ENCODE results near the gene VAV3. TPM values are rescaled to one million over a fixed set of nuclear protein-coding genes. Genes with fewer than 3 reads are reported as not detected.

VAV3 gene
- total and polyA plus RNA-seq, 2 experiments from 2014 or later: under 0.01 to 0.24 TPM

- DNase-seq: no peak
- 89 to 91% methylated on average over 3 of the region's 3 CpGs for WGBS, 2 experiments (ENCODE audit: low coverage in 1 of 2, low lambda C conversion rate in 2 of 2, missing lambda C conversion rate in 2 of 2)
- H3K9ac ChIP-seq: no peak overlapping the region
Measured at GRCh38 chr1:107926436-107927080, 38.4 kb downstream of the VAV3 start.

GRCh38 chr1:107925565-107925964, 39.4 kb downstream of the VAV3 start:
- Histone ChIP-seq H2AFZ (no peak overlapping the region), H3K27me3 (replicated peaks; ENCODE audit: insufficient read depth) (no peaks in the 10 kb centered on the region), H4K20me1 (ENCODE audit: insufficient read depth) (no peaks in the 10 kb centered on the region), H3F3A (ENCODE audit: insufficient read depth) (no peaks in the 10 kb centered on the region), H3K9me3 (ENCODE audit: low read depth) (no peaks in the 10 kb centered on the region), H3K36me3 (ENCODE audit: low read depth) (no peaks in the 10 kb centered on the region), H3K27ac (no peak overlapping the region), H3K79me2 (ENCODE audit: insufficient read depth) (no peaks in the 10 kb centered on the region), H3K4me1 (ENCODE audit: insufficient read depth) (no peaks in the 10 kb centered on the region), H3K4me3 (no peak overlapping the region), H3K9ac (no peak overlapping the region), H3K4me2 (ENCODE audit: unreplicated experiment) (no peak overlapping the region), H3K9me2 (ENCODE audit: insufficient read depth) (no peaks in the 10 kb centered on the region)
- no peak for DNase-seq
- 91% methylated on average over 1 of the region's 1 CpG for WGBS, 2 experiments (ENCODE audit: low coverage in 1 of 2, low lambda C conversion rate in 2 of 2, missing lambda C conversion rate in 2 of 2)
- TF ChIP-seq EZH2phosphoT487 (IDR thresholded peaks at IDR 0.05; ENCODE audit: insufficient read depth, low read depth) (no peak), EZH2 (IDR thresholded peaks at IDR 0.05; ENCODE audit: insufficient read depth, poor library complexity, severe bottlenecking) (no peak)
- in situ Hi-C loops (cut with MboI): no loop called here

More at GRCh38 chr1:107926436-107927080, 38.4 kb downstream of the VAV3 start:
- in situ Hi-C loops (cut with MboI): no loop called here
- no peak overlapping the region for H3K27ac ChIP-seq
- H3K36me3 ChIP-seq (ENCODE audit: low read depth): no peaks in the 10 kb centered on the region
- no peak overlapping the region for H3K4me2 ChIP-seq (ENCODE audit: unreplicated experiment)
- H3K79me2 ChIP-seq (ENCODE audit: insufficient read depth): no peaks in the 10 kb centered on the region
- H3K9me3 ChIP-seq (ENCODE audit: low read depth): no peaks in the 10 kb centered on the region
- H3F3A ChIP-seq (ENCODE audit: insufficient read depth): no peaks in the 10 kb centered on the region
- H2AFZ ChIP-seq: no peak overlapping the region
- no peaks in the 10 kb centered on the region for H4K20me1 ChIP-seq (ENCODE audit: insufficient read depth)
- no peaks in the 10 kb centered on the region for H3K9me2 ChIP-seq (ENCODE audit: insufficient read depth)
- H3K4me1 ChIP-seq (ENCODE audit: insufficient read depth): no peaks in the 10 kb centered on the region
- H3K27me3 ChIP-seq (replicated peaks; ENCODE audit: insufficient read depth): no peaks in the 10 kb centered on the region
- H3K4me3 ChIP-seq: no peak overlapping the region
- no peak for TF ChIP-seq EZH2phosphoT487 (IDR thresholded peaks at IDR 0.05; ENCODE audit: insufficient read depth, low read depth)
- TF ChIP-seq EZH2 (IDR thresholded peaks at IDR 0.05; ENCODE audit: insufficient read depth, poor library complexity, severe bottlenecking): no peak

GRCh38 chr1:107920999-107921398, 44.0 kb downstream of the VAV3 start:
- in situ Hi-C loops (cut with MboI): no loop called here
- Histone ChIP-seq H3K9me2 (ENCODE audit: insufficient read depth) (no peaks in the 10 kb centered on the region), H3K9ac (no peak overlapping the region), H3K4me2 (ENCODE audit: unreplicated experiment) (no peak overlapping the region), H3K27me3 (replicated peaks; ENCODE audit: insufficient read depth) (no peaks in the 10 kb centered on the region), H3K27ac (no peak overlapping the region), H3F3A (ENCODE audit: insufficient read depth) (no peaks in the 10 kb centered on the region), H3K79me2 (ENCODE audit: insufficient read depth) (no peaks in the 10 kb centered on the region), H2AFZ (no peak overlapping the region), H3K9me3 (ENCODE audit: low read depth) (no peaks in the 10 kb centered on the region), H3K4me3 (no peak overlapping the region), H4K20me1 (ENCODE audit: insufficient read depth) (no peaks in the 10 kb centered on the region), H3K36me3 (ENCODE audit: low read depth) (no peaks in the 10 kb centered on the region), H3K4me1 (ENCODE audit: insufficient read depth) (no peaks in the 10 kb centered on the region)
- WGBS, 2 experiments (ENCODE audit: low coverage in 1 of 2, low lambda C conversion rate in 2 of 2, missing lambda C conversion rate in 2 of 2): 79 to 83% methylated on average over 6 of the region's 6 CpGs
- no peak for TF ChIP-seq EZH2 (IDR thresholded peaks at IDR 0.05; ENCODE audit: insufficient read depth, poor library complexity, severe bottlenecking)
- no peak for TF ChIP-seq EZH2phosphoT487 (IDR thresholded peaks at IDR 0.05; ENCODE audit: insufficient read depth, low read depth)
- DNase-seq: no peak

GRCh38 chr1:107920561-107920960, 44.4 kb downstream of the VAV3 start:
- Histone ChIP-seq H3K27ac (no peak overlapping the region), H3K36me3 (ENCODE audit: low read depth) (no peaks in the 10 kb centered on the region), H3K4me1 (ENCODE audit: insufficient read depth) (no peaks in the 10 kb centered on the region), H3F3A (ENCODE audit: insufficient read depth) (no peaks in the 10 kb centered on the region), H3K9ac (no peak overlapping the region), H3K4me2 (ENCODE audit: unreplicated experiment) (no peak overlapping the region), H3K9me2 (ENCODE audit: insufficient read depth) (no peaks in the 10 kb centered on the region), H3K27me3 (replicated peaks; ENCODE audit: insufficient read depth) (no peaks in the 10 kb centered on the region), H4K20me1 (ENCODE audit: insufficient read depth) (no peaks in the 10 kb centered on the region), H3K4me3 (no peak overlapping the region), H2AFZ (no peak overlapping the region), H3K79me2 (ENCODE audit: insufficient read depth) (no peaks in the 10 kb centered on the region), H3K9me3 (ENCODE audit: low read depth) (no peaks in the 10 kb centered on the region)
- WGBS, 2 experiments (ENCODE audit: low coverage in 1 of 2, low lambda C conversion rate in 2 of 2, missing lambda C conversion rate in 2 of 2): 86 to 98% methylated on average over 1 of the region's 1 CpG
- DNase-seq: no peak
- in situ Hi-C loops (cut with MboI): no loop called here
- TF ChIP-seq EZH2phosphoT487 (IDR thresholded peaks at IDR 0.05; ENCODE audit: insufficient read depth, low read depth) (no peak), EZH2 (IDR thresholded peaks at IDR 0.05; ENCODE audit: insufficient read depth, poor library complexity, severe bottlenecking) (no peak)
